T47D (cell line): Measurements from ENCODE around the gene PCED1A.
"Not testable (repeated sequence)": the region's sequence is repeated elsewhere in the genome, so short reads cannot be mapped to it uniquely, and the experiment has no call there.

Source experiments
- DNase-seq, 2 experiments: peaks; one replicate each; pipeline versions ENCODE4 v3.0.0 to v3.0.0-alpha.2; 2011 to 2012; ENCODE audit warnings: low read depth in 1 of 2, low spot score in 1 of 2
- JUND ChIP-seq: IDR thresholded peaks from 2 replicates; pipeline ENCODE4 v1.6.1; 2012; ENCODE audit warnings: low read depth
- in situ Hi-C: cut with HindIII; loops from 2 replicates; pipeline ENCODE4 v1.10.0; 2016; ENCODE audit warnings: low sequenced_read_pairs, low pct_unique_long_range_greater_than_20kb

PCED1A gene

GRCh38 chr20:2833761-2834160 lies 6.7 kb downstream of the PCED1A start:
- no peak for TF ChIP-seq JUND
- in situ Hi-C loops, result no loop called here
- no peak for DNase-seq

GRCh38 chr20:2831206-2831605 lies 9.2 kb downstream of the PCED1A start:
- in situ Hi-C loops, DNase-seq: not testable (repeated sequence)

- no peak for TF ChIP-seq JUND
- DNase-seq, result no peak
- in situ Hi-C loops, result no loop called here
Observed at GRCh38 chr20:2829376-2829775, 11.1 kb downstream of the PCED1A start.

- no peak for TF ChIP-seq JUND
- in situ Hi-C loops, result no loop called here
- DNase-seq, result no peak
Observed at GRCh38 chr20:2826655-2827054, 13.8 kb downstream of the PCED1A start.

GRCh38 chr20:2825761-2826160 lies 14.7 kb downstream of the PCED1A start:
- no peak for DNase-seq
- no peak for TF ChIP-seq JUND
- in situ Hi-C loops, result no loop called here

- in situ Hi-C loops, result no loop called here
Observed at GRCh38 chr20:2822073-2822472, 18.4 kb downstream of the PCED1A start.

GRCh38 chr20:2820896-2821869 lies 19.3 kb downstream of the PCED1A start:
- no peak for TF ChIP-seq JUND
- DNase-seq, result no peak
- in situ Hi-C loops, result no loop called here

More at GRCh38 chr20:2822073-2822472, 18.4 kb downstream of the PCED1A start:
- no peak for DNase-seq
- TF ChIP-seq JUND, result no peak

- in situ Hi-C loops, result no loop called here
- no peak for TF ChIP-seq JUND
- DNase-seq, result no peak
Observed at GRCh38 chr20:2820084-2820895, 20.2 kb downstream of the PCED1A start.

- in situ Hi-C loops, result no loop called here
- TF ChIP-seq JUND, result no peak
- DNase-seq, result no peak
Observed at GRCh38 chr20:2817891-2818595, 22.4 kb downstream of the PCED1A start.

- in situ Hi-C loops, result no loop called here
- no peak for TF ChIP-seq JUND
- DNase-seq, result no peak
Observed at GRCh38 chr20:2817341-2817726, 23.1 kb downstream of the PCED1A start.

- DNase-seq, result no peak
- no peak for TF ChIP-seq JUND
- in situ Hi-C loops, result no loop called here
Observed at GRCh38 chr20:2816583-2817340, 23.7 kb downstream of the PCED1A start.
